ENCODE measurements around the gene SERPINB2.

SERPINB2 gene

DNA sequence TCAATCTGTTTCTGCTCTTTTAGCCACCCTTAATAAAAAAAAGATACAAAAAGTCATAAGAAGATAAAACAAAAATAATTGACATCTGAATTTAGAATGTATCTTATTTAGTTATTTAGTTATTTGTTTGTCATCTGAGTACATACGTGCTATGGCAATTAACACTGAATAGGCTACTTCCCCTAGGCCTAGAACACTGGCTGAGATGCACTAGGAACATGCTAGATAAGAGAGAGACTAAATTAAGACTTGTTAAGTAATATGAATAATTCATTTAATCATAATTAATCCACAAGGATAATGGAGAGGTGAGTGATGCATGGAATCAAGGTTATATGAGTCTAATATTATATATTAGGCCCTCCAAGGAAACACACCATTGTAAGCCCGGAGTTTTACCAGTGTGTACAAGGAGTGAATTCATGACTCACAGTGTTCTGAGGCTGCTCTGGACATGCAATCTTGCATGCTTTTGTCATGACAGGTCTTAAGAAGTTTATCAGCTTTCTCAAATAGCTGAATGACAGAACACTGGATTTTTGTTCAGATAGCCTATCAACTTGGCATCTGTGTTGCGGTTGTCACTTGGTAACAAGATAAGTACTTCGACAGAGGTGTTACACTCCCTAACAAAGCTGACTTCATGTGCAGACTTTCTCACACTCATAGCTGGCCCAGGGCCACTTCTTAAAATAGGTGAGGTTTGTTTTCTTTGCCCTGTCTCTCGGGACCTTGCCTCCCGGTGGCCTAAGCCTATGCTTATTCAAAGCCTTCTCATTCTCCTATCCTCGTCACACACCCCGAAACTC lies 5.0 kb upstream of the SERPINB2 start:
- TF ChIP-seq CTCF (IDR thresholded peaks at IDR 0.05; ENCODE audit: control insufficient read depth, insufficient read depth, low read depth, low read length, missing control alignments), result no peak
- no peak overlapping the region for H3K4me3 ChIP-seq (ENCODE audit: control insufficient read depth, low read depth, low read length)
- DNase-seq (ENCODE audit: low read depth), result peak; percentile 74

GRCh38 chr18:63883617-63884016 lies 3.9 kb upstream of the SERPINB2 start:
- no peak for DNase-seq (ENCODE audit: low read depth)
- no peak overlapping the region for H3K4me3 ChIP-seq (ENCODE audit: control insufficient read depth, low read depth, low read length)
- TF ChIP-seq CTCF (IDR thresholded peaks at IDR 0.05; ENCODE audit: control insufficient read depth, insufficient read depth, low read depth, low read length, missing control alignments), result no peak

- no peak overlapping the region for H3K4me3 ChIP-seq (ENCODE audit: control insufficient read depth, low read depth, low read length)
- no peak for DNase-seq (ENCODE audit: low read depth)
- TF ChIP-seq CTCF (IDR thresholded peaks at IDR 0.05; ENCODE audit: control insufficient read depth, insufficient read depth, low read depth, low read length, missing control alignments), result no peak
These were observed 1.1 kb downstream of the SERPINB2 start for GRCh38 chr18:63888470-63889190.

DNA sequence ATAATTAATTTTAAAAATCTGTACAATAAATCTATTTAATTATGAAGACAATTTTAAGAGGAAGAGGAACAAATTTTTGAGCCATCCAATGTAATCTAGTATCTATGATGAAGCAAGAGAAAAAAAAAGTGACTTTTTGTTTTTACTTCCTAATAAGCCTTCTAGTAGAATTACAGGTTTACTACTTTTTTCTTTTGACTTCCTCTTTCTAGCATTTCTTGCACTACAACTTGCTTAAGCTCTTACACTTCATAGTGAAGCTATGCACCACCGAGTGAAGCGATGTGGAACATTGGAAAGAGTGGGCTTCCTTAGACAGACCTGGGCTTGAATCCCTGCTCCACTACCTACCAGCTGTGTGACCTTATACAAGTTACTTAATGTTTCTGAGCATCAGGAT lies 2.1 kb downstream of the SERPINB2 start:
- no peak for TF ChIP-seq CTCF (IDR thresholded peaks at IDR 0.05; ENCODE audit: control insufficient read depth, insufficient read depth, low read depth, low read length, missing control alignments)
- no peak for DNase-seq (ENCODE audit: low read depth)
- H3K4me3 ChIP-seq (ENCODE audit: control insufficient read depth, low read depth, low read length), result no peak overlapping the region

DNA sequence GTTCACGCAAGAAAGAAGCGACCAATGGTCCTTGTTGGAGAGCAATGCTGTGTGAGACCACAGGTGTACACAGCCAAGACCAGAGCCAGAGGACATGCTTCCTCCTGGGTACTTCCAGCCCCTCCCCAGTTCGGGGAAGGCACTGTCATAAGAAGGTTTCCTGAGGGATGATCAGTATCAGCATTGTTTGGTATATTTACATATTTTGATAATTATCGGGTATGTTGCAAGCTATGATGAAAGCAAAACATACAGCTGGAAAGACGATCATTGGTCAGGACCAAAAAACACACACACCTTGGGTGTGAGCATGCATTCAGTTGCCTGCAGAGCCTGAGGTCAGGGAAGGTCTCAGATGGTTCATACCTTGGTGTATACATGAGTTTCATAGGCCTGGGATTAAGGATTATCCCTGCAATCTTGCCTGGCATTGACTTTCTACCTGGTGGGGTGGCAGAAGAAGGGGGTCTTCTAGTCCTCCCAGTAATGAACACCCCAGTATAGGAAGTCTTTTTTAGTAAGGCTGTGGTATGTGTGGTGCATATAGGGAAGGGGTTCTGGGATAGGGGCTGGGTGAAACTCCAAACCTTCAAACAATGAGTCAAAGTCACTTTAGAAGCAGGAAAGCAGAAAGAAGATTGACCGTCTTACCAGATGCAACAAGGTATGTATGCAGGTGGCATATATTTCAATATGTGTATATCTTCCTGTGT lies 2.9 kb downstream of the SERPINB2 start:
- TF ChIP-seq CTCF (IDR thresholded peaks at IDR 0.05; ENCODE audit: control insufficient read depth, insufficient read depth, low read depth, low read length, missing control alignments), result no peak

DNA sequence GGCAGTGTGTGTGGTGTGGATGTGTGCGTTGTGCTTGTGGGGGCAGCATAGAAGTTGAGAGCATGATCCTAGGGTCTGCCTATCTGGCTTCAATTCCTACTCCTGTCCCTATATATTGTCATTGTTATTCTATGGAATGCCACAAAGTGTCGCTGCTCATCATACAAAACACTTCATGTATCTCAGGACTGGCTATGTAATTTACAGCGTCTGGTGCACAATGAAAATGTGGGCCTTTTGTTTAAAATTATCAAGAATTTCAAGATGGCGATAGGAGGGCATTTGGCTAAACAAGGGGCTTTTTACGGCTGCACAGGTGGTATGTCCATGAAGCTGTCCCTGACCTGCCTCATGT lies 3.4 kb downstream of the SERPINB2 start:
- no peak for DNase-seq (ENCODE audit: low read depth)
- H3K4me3 ChIP-seq (ENCODE audit: control insufficient read depth, low read depth, low read length), result no peak overlapping the region
- peak; percentile 30 for TF ChIP-seq CTCF (IDR thresholded peaks at IDR 0.05; ENCODE audit: control insufficient read depth, insufficient read depth, low read depth, low read length, missing control alignments)

More for the DNA sequence above, 2.9 kb downstream of the SERPINB2 start:
- no peak overlapping the region for H3K4me3 ChIP-seq (ENCODE audit: control insufficient read depth, low read depth, low read length)
- no peak for DNase-seq (ENCODE audit: low read depth)
